Testis (tissue), 3 donors: ENCODE results near the gene PREPL. TPM values are rescaled to one million over a fixed set of nuclear protein-coding genes. Genes with fewer than 3 reads are reported as not detected.

Source experiments
- DNase-seq: peaks from one replicate; pipeline ENCODE4 v3.0.0-alpha.2; 2019
- H3K27ac ChIP-seq, 2 donors: fragments of 200-600 bp; sonication (generic); one replicate each; pipeline ENCODE4 v1.5.1; 2019
- H3K27me3 ChIP-seq: fragments of 200-600 bp; sonication (generic); one replicate; pipeline ENCODE4 v1.5.1; 2019
- H3K36me3 ChIP-seq: fragments of 200-600 bp; sonication (generic); one replicate; pipeline ENCODE4 v1.5.1; 2017; ENCODE audit warnings: low read depth; ENCODE audit errors: missing control alignments
- H3K4me1 ChIP-seq: fragments of 200-600 bp; sonication (generic); one replicate; pipeline ENCODE4 v1.5.1; 2019
- H3K4me3 ChIP-seq, 2 donors: fragments of 200-600 bp; sonication (generic); one replicate each; pipeline ENCODE4 v1.5.1; 2017 to 2019
- H3K9me3 ChIP-seq: fragments of 200-600 bp; sonication (generic); one replicate; pipeline ENCODE4 v1.5.1; 2017
- CTCF ChIP-seq, 3 experiments: fragments of 450-650 bp in 2 of 3; fragments of 200-600 bp in 1 of 3; sonication (generic) in 1 of 3; IDR thresholded peaks; one replicate each; pipeline ENCODE4 v1.5.1; 2016 to 2019; ENCODE audit warnings: antibody characterized with exemption in 3 of 3, mild to moderate bottlenecking in 2 of 3, moderate library complexity in 1 of 3
- POLR2A ChIP-seq: fragments of 450-650 bp; IDR thresholded peaks from one replicate; pipeline ENCODE4 v1.6.1; 2017; ENCODE audit warnings: antibody characterized with exemption, mild to moderate bottlenecking, moderate library complexity
- WGBS, 2 donors: methylation state at CpG; one replicate each; pipeline ENCODE4 v1.1.5; 2018; 5-methylcytosine and 5-hydroxymethylcytosine counted together
- intact Hi-C: fragments of 100-400 bp; cut with DNase I; formaldehyde crosslinking; loops from one replicate; pipeline ENCODE4 v1.15.1; 2023; ENCODE audit warnings: low total_unique reads
- polyA plus RNA-seq: library from polyadenylated mRNA; stranded (reverse); fragments of 350-450 nt; fragmentation: Illumina TruSeq; extraction: RNeasy Lipid Tissue Mini Kit (QIAGEN cat#74804); gene quantifications from one replicate; pipeline ENCODE4 v1.2.3, GENCODE V29; 2014; ENCODE audit warnings: low read depth, low replicate concordance; ENCODE audit not compliant: insufficient read depth
- total RNA-seq, 2 donors: library from RNA; depleted of rRNA; stranded (reverse); fragments of >200 nt; gene quantifications; one replicate each; pipeline ENCODE4 v1.2.3, GENCODE V29; 2016

The PREPL gene
- total and polyA plus RNA-seq, 3 donors from 2014 or later = 47.8 to 65.3 (median 59.6) TPM

GRCh38 chr2:44371445-44371844, 10.2 kb upstream of the PREPL start:
- TF ChIP-seq POLR2A = no peak
- no peak for TF ChIP-seq CTCF (IDR thresholded peaks at IDR 0.05)
- Histone ChIP-seq H3K36me3 (no peaks in the 10 kb centered on the region), H3K27me3 (no peaks in the 10 kb centered on the region), H3K4me1 (no peaks in the 10 kb centered on the region), H3K27ac (no peak overlapping the region), H3K4me3 (no peak overlapping the region), H3K9me3 (no peaks in the 10 kb centered on the region)
- intact Hi-C loops = no loop called here
- no peak for DNase-seq

GRCh38 chr2:44369392-44369791, 8.1 kb upstream of the PREPL start:
- no peak overlapping the region for H3K27ac ChIP-seq
- no peaks in the 10 kb centered on the region for H3K9me3 ChIP-seq
- no peaks in the 10 kb centered on the region for H3K27me3 ChIP-seq
- H3K4me1 ChIP-seq = no peaks in the 10 kb centered on the region
- intact Hi-C loops = no loop called here
- no peak for DNase-seq
- H3K4me3 ChIP-seq = no peak overlapping the region
- TF ChIP-seq CTCF (IDR thresholded peaks at IDR 0.05) = no peak
- no peak for TF ChIP-seq POLR2A
- H3K36me3 ChIP-seq = no peaks in the 10 kb centered on the region

GRCh38 chr2:44367591-44367990, 6.3 kb upstream of the PREPL start:
- TF ChIP-seq CTCF (IDR thresholded peaks at IDR 0.05) (no peak), POLR2A (no peak)
- H3K4me1 ChIP-seq = no peaks in the 10 kb centered on the region
- intact Hi-C loops = no loop called here

GRCh38 chr2:44364604-44365003, 3.3 kb upstream of the PREPL start:
- Histone ChIP-seq H3K4me3 (no peak overlapping the region), H3K36me3 (no peaks in the 10 kb centered on the region), H3K4me1 (no peaks in the 10 kb centered on the region), H3K9me3 (no peaks in the 10 kb centered on the region), H3K27ac (no peak overlapping the region), H3K27me3 (no peaks in the 10 kb centered on the region)
- WGBS, 2 donors = 92 to 97% methylated on average over 3 of the region's 3 CpGs
- TF ChIP-seq CTCF (IDR thresholded peaks at IDR 0.05) (no peak), POLR2A (no peak)
- no peak for DNase-seq
- intact Hi-C loops = no loop called here

More at GRCh38 chr2:44367591-44367990, 6.3 kb upstream of the PREPL start:
- no peak overlapping the region for H3K4me3 ChIP-seq
- H3K36me3 ChIP-seq = no peaks in the 10 kb centered on the region
- DNase-seq = no peak
- H3K27me3 ChIP-seq = no peaks in the 10 kb centered on the region
- no peak overlapping the region for H3K27ac ChIP-seq
- H3K9me3 ChIP-seq = no peaks in the 10 kb centered on the region
- 73 to 90% methylated on average over 1 of the region's 1 CpG for WGBS, 2 donors

- Histone ChIP-seq H3K27ac (peak overlapping the region; percentile 98 to 99), H3K9me3 (no peaks in the 10 kb centered on the region), H3K4me3 (peak overlapping the region; percentile 74 to 92), H3K4me1 (no peaks in the 10 kb centered on the region), H3K27me3 (no peaks in the 10 kb centered on the region), H3K36me3 (no peaks in the 10 kb centered on the region)
- WGBS, 2 donors = 0% methylated on average over 29 to 32 of the region's 32 CpGs
- no peak for TF ChIP-seq POLR2A
- TF ChIP-seq CTCF (IDR thresholded peaks at IDR 0.05) = no peak
- DNase-seq = peak; percentile 56
- intact Hi-C loops = no loop called here
Observed at GRCh38 chr2:44362207-44363015, 1.1 kb upstream of the PREPL start.
